Spleen (tissue), 7 donors: ENCODE data around the gene ALDH3A2.

ENCODE experiments used
- POLR2A ChIP-seq, 3 donors: fragments of 450-650 bp; IDR thresholded peaks; one replicate each; pipeline ENCODE4 v1.5.1; 2017; ENCODE audit warnings: antibody characterized with exemption in 3 of 3, mild to moderate bottlenecking in 1 of 3
- POLR2AphosphoS5 ChIP-seq, 3 donors: sonication (generic); formaldehyde crosslinking; IDR thresholded peaks; one replicate each; pipeline ENCODE4 v1.5.1; 2017; ENCODE audit warnings: antibody characterized with exemption in 3 of 3
- TF ChIP-seq, protein P1 (sequence below), 11 experiments: fragments of 200-600 bp in 7 of 11; fragments of 450-650 bp in 4 of 11; sonication (generic) in 4 of 11; IDR thresholded peaks in 8 of 11; conservative IDR thresholded peaks in 3 of 11; 1 replicate in 7 of 11; 2 replicates in 4 of 11; pipeline versions ENCODE4 v1.4.0 to v1.8.0; 2016 to 2021; ENCODE audit warnings: antibody characterized with exemption in 11 of 11, inconsistent platforms in 4 of 11, mild to moderate bottlenecking in 1 of 11
- donor health status: DM: no; HTN: no; CAD: no; lungs with moderate emphysema.
- donor health status: DM: no; HTN: no; CAD: no.
- donor health status: DM: no; HTN: no; CAD: no.

DNA sequence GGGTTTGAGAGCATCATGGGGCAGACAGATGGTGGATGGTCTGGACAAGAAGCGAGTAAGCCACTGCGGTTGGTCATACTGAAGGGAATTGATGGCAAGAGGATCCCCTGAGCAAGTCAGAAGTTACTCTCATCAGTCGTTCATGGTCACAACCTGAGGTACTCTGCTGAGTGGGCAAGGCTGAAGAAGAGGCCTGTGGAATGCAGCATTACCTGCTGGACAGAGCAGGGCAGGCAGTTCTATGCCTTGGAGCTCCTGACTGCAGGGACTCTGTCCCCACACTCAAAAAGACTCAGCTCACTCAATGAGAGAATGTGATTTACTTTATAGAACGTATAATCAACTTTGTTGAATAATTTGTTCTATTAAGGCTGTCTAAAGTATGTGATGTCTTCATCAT lies 28.3 kb downstream of the ALDH3A2 start:
- TF ChIP-seq, protein P1, sequence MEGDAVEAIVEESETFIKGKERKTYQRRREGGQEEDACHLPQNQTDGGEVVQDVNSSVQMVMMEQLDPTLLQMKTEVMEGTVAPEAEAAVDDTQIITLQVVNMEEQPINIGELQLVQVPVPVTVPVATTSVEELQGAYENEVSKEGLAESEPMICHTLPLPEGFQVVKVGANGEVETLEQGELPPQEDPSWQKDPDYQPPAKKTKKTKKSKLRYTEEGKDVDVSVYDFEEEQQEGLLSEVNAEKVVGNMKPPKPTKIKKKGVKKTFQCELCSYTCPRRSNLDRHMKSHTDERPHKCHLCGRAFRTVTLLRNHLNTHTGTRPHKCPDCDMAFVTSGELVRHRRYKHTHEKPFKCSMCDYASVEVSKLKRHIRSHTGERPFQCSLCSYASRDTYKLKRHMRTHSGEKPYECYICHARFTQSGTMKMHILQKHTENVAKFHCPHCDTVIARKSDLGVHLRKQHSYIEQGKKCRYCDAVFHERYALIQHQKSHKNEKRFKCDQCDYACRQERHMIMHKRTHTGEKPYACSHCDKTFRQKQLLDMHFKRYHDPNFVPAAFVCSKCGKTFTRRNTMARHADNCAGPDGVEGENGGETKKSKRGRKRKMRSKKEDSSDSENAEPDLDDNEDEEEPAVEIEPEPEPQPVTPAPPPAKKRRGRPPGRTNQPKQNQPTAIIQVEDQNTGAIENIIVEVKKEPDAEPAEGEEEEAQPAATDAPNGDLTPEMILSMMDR (IDR thresholded peaks at IDR 0.05 in 8 of 11, conservative IDR thresholded peaks at IDR 0.05 in 3 of 11): no peak
- TF ChIP-seq POLR2A (IDR thresholded peaks at IDR 0.05) (no peak), POLR2AphosphoS5 (IDR thresholded peaks at IDR 0.05) (no peak)
